Mucosa of rectum (tissue), 2 donors: ENCODE measurements around the gene VAC14.
A peak's percentile ranks its signal among the peaks of the same experiment; 100 is the strongest.

ENCODE experiments used
- H3K27ac ChIP-seq, 2 donors: one replicate each; pipeline ENCODE4 v1.7.0; 2013; ENCODE audit warnings: inconsistent platforms in 2 of 2, low read depth in 2 of 2, low read length in 2 of 2
- H3K27me3 ChIP-seq, 2 donors: one replicate each; pipeline ENCODE4 v1.7.0; 2013; ENCODE audit warnings: low read length in 2 of 2; ENCODE audit not compliant: control insufficient read depth in 2 of 2, insufficient read depth in 2 of 2
- H3K36me3 ChIP-seq, 2 donors: one replicate each; pipeline ENCODE4 v1.7.0; 2013; ENCODE audit warnings: low read length in 2 of 2; ENCODE audit not compliant: control insufficient read depth in 2 of 2, insufficient read depth in 2 of 2
- H3K4me1 ChIP-seq, 2 donors: one replicate each; pipeline ENCODE4 v1.7.0; 2013; ENCODE audit warnings: low read length in 2 of 2, mild to moderate bottlenecking in 1 of 2; ENCODE audit not compliant: control insufficient read depth in 2 of 2, insufficient read depth in 2 of 2
- H3K4me3 ChIP-seq, 2 donors: one replicate each; pipeline ENCODE4 v1.7.0; 2013; ENCODE audit warnings: low read length in 2 of 2
- H3K9ac ChIP-seq, 2 donors: one replicate each; pipeline ENCODE4 v1.7.0; 2013; ENCODE audit warnings: low read length in 2 of 2, low read depth in 1 of 2, mild to moderate bottlenecking in 1 of 2
- H3K9me3 ChIP-seq, 2 donors: one replicate each; pipeline ENCODE4 v1.7.0; 2013; ENCODE audit warnings: low read length in 2 of 2; ENCODE audit not compliant: control insufficient read depth in 2 of 2
- donor health status: healthy.
- donor health status: Normal muscosa, but diverticular disease.

VAC14 gene

DNA sequence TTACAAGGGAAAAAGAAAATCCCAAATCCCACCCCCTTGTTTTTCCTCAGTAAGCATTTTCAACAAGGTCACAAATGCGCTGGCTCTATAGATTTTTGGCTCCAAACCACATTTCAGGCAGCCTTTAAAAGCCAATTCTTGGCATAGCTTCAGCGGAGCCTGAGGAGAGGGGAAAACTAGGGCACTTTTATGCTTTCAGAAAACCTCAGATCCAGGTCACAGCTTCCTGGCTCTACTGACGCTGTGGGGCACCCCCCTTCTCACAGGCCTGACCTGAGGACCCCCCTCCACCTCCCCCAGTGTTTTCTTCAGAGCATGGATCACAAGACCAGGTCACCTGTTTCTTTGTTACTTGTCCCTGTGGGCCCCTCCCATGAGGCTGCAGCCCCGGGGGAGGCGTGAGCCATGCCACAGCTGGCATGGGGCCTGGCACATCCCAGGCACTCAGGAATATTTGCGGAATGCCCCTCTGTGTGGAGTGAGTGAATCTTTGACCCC lies 85.0 kb downstream of the VAC14 start:
- peak overlapping the region; percentile 6 to 66 for H3K27ac ChIP-seq
- peaks cover 2 to 5% of the 10 kb centered on the region in 2 donors for H3K4me1 ChIP-seq
- H3K4me3 ChIP-seq: no peak overlapping the region
- H3K9ac ChIP-seq: no peak overlapping the region
- peaks cover 10 to 14% of the 10 kb centered on the region in 2 donors for H3K36me3 ChIP-seq
- no peaks in the 10 kb centered on the region for H3K27me3 ChIP-seq
- no peaks in the 10 kb centered on the region for H3K9me3 ChIP-seq

DNA sequence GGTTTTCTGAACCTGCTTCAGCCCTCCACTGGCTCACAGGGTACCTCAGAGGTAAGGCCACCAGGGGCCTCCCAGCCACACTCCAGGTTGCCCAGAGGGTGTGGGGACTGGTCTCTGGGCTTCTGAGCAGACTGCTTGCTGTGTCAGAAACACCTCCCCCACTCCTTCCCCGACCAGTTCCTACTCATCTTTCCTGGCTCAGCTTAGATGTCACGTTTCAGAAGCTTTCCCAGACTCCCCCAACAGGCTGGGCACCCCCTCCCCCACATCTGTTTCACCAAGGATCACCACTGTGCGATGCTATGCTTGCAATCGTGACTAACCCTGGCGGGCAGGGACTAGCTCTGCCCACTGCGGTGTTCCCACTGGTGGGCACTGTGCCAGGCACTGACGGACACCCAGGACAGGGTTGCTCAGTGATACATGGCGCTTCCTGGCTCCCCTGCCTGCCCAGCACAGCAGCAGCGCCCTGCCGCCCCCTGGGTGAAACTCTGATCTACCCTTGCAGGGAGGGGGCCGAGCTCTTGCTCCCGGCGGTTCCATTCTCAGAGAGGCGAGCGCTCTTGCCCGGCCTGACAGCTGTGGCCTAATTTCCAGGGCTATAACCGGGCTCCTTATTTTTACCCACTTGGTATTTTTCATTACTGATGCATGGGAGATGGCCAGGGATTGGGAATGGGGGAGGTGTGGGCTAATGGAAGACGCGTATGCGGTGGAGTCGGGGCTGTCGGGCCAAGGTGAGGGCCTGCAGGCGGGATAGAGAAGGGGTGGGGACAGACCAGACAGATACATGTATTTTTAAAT lies 85.7 kb downstream of the VAC14 start:
- H3K9ac ChIP-seq: no peak overlapping the region
- H3K9me3 ChIP-seq: no peaks in the 10 kb centered on the region
- peaks cover 2 to 5% of the 10 kb centered on the region in 2 donors for H3K4me1 ChIP-seq
- H3K27ac ChIP-seq: peak overlapping the region; percentile 41 to 66
- H3K36me3 ChIP-seq: peaks cover 7 to 8% of the 10 kb centered on the region in 2 donors
- no peaks in the 10 kb centered on the region for H3K27me3 ChIP-seq
- no peak overlapping the region for H3K4me3 ChIP-seq

GRCh38 chr16:70714581-70715054 lies 86.3 kb downstream of the VAC14 start:
- H3K27ac ChIP-seq: peak overlapping the region; percentile 41 to 66
- H3K4me1 ChIP-seq: peaks cover 2 to 5% of the 10 kb centered on the region in 2 donors

DNA sequence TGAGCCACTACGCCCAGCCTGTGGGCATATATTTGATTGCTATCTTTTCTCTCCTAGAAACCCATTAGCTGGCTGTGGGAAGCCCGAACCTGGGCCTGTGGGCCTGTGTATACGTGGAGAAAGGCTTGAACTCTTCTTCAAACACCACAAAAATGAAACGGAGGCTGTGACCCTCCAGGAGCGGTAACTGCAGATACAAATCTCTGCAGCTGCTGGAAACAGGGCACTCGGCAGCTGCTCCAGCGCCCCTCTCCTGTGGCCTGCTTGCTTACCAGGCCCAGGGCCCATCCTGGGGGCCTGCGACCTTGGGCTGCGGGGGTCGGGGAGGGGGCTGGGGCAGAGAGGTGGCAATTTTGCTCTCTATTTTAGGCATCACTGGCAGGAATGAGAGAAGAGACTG lies 87.1 kb downstream of the VAC14 start:
- Histone ChIP-seq H3K36me3 (peaks cover 0 to 4% of the 10 kb centered on the region in 2 donors), H3K4me1 (peaks cover 2 to 5% of the 10 kb centered on the region in 2 donors), H3K9me3 (no peaks in the 10 kb centered on the region), H3K4me3 (no peak overlapping the region), H3K27ac (peak overlapping the region in 1 of 2 donors; percentile 66), H3K9ac (no peak overlapping the region), H3K27me3 (no peaks in the 10 kb centered on the region)

More at GRCh38 chr16:70714581-70715054, 86.3 kb downstream of the VAC14 start:
- H3K9me3 ChIP-seq: no peaks in the 10 kb centered on the region
- H3K4me3 ChIP-seq: no peak overlapping the region
- no peak overlapping the region for H3K9ac ChIP-seq
- peaks cover 3 to 7% of the 10 kb centered on the region in 2 donors for H3K36me3 ChIP-seq
- no peaks in the 10 kb centered on the region for H3K27me3 ChIP-seq

GRCh38 chr16:70713342-70713741 lies 87.6 kb downstream of the VAC14 start:
- no peak overlapping the region for H3K4me3 ChIP-seq
- no peak overlapping the region for H3K9ac ChIP-seq
- H3K36me3 ChIP-seq: peaks cover 0 to 2% of the 10 kb centered on the region in 2 donors
- no peaks in the 10 kb centered on the region for H3K27me3 ChIP-seq
- no peaks in the 10 kb centered on the region for H3K9me3 ChIP-seq
- H3K27ac ChIP-seq: no peak overlapping the region
- H3K4me1 ChIP-seq: peaks cover 2 to 5% of the 10 kb centered on the region in 2 donors

- H3K27ac ChIP-seq: no peak overlapping the region
- no peak overlapping the region for H3K4me3 ChIP-seq
- peaks cover 2 to 5% of the 10 kb centered on the region in 2 donors for H3K4me1 ChIP-seq
- no peaks in the 10 kb centered on the region for H3K27me3 ChIP-seq
- no peaks in the 10 kb centered on the region for H3K9me3 ChIP-seq
- peaks cover 0 to 2% of the 10 kb centered on the region in 2 donors for H3K36me3 ChIP-seq
- H3K9ac ChIP-seq: no peak overlapping the region
Observed at GRCh38 chr16:70712942-70713341, 88.0 kb downstream of the VAC14 start.

GRCh38 chr16:70712359-70712758 lies 88.6 kb downstream of the VAC14 start:
- H3K36me3 ChIP-seq: peaks cover 0 to 2% of the 10 kb centered on the region in 2 donors
- H3K27ac ChIP-seq: no peak overlapping the region
- H3K9ac ChIP-seq: no peak overlapping the region
- H3K27me3 ChIP-seq: no peaks in the 10 kb centered on the region
- peaks cover 2 to 5% of the 10 kb centered on the region in 2 donors for H3K4me1 ChIP-seq
- H3K4me3 ChIP-seq: no peak overlapping the region
- no peaks in the 10 kb centered on the region for H3K9me3 ChIP-seq

- no peak overlapping the region for H3K4me3 ChIP-seq
- H3K36me3 ChIP-seq: peaks cover 0 to 2% of the 10 kb centered on the region in 2 donors
- H3K9me3 ChIP-seq: no peaks in the 10 kb centered on the region
- peaks cover 2 to 12% of the 10 kb centered on the region in 2 donors for H3K4me1 ChIP-seq
- H3K27me3 ChIP-seq: no peaks in the 10 kb centered on the region
- H3K27ac ChIP-seq: no peak overlapping the region
- H3K9ac ChIP-seq: no peak overlapping the region
Observed at GRCh38 chr16:70711211-70712031, 89.5 kb downstream of the VAC14 start.

GRCh38 chr16:70710422-70711210 lies 90.3 kb downstream of the VAC14 start:
- Histone ChIP-seq H3K9me3 (no peaks in the 10 kb centered on the region), H3K4me3 (no peak overlapping the region), H3K27ac (no peak overlapping the region), H3K27me3 (no peaks in the 10 kb centered on the region), H3K9ac (no peak overlapping the region), H3K36me3 (peaks cover 0 to 2% of the 10 kb centered on the region in 2 donors), H3K4me1 (peaks cover 2 to 12% of the 10 kb centered on the region in 2 donors)
